M059J (cell line): ENCODE data around the gene ACAD11. TPM values are rescaled to one million over a fixed set of nuclear protein-coding genes. Genes with fewer than 3 reads are reported as not detected.
A peak's percentile ranks its signal among the peaks of the same experiment; 100 is the strongest.
"Not testable (repeated sequence)": the region's sequence is repeated elsewhere in the genome, so short reads cannot be mapped to it uniquely, and the experiment has no call there.

Source experiments
- DNase-seq: peaks from one replicate; pipeline ENCODE4 v3.0.0-alpha.2; 2012; ENCODE audit warnings: low read depth
- total RNA-seq: library from RNA; depleted of rRNA; stranded (reverse); fragments of >200 nt; shearing (Covaris generic); gene quantifications from 2 replicates; pipeline ENCODE4 v1.2.3, GENCODE V29; 2014

The ACAD11 gene
- total RNA-seq, 1 experiment from 2014 or later, result 14.6 TPM

- DNase-seq, result peak; percentile 52
Measured at GRCh38 chr3:132652640-132653270, 6.9 kb downstream of the ACAD11 start.

GRCh38 chr3:132650153-132650552 is 9.5 kb downstream of the ACAD11 start:
- no peak for DNase-seq

GRCh38 chr3:132645058-132645457 is 14.6 kb downstream of the ACAD11 start:
- peak; percentile 6 for DNase-seq

- DNase-seq, result no peak
Measured at GRCh38 chr3:132643366-132643765, 16.2 kb downstream of the ACAD11 start.

GRCh38 chr3:132642539-132642847 is 17.1 kb downstream of the ACAD11 start:
- DNase-seq, result no peak

- peak; percentile 58 for DNase-seq
Measured at GRCh38 chr3:132641837-132642538, 17.6 kb downstream of the ACAD11 start.

GRCh38 chr3:132641427-132641826 is 18.2 kb downstream of the ACAD11 start:
- not testable (repeated sequence) for DNase-seq

- DNase-seq, result no peak
Measured at GRCh38 chr3:132638706-132639105, 20.9 kb downstream of the ACAD11 start.

- DNase-seq, result peak; percentile 57
Measured at GRCh38 chr3:132637590-132637989, 22.0 kb downstream of the ACAD11 start.

- DNase-seq, result no peak
Measured at GRCh38 chr3:132635052-132635451, 24.6 kb downstream of the ACAD11 start.

GRCh38 chr3:132630612-132631011 is 29.0 kb downstream of the ACAD11 start:
- DNase-seq, result no peak

- peak; percentile 80 for DNase-seq
Measured at GRCh38 chr3:132629928-132630327, 29.7 kb downstream of the ACAD11 start.

GRCh38 chr3:132628157-132628556 is 31.5 kb downstream of the ACAD11 start:
- DNase-seq, result no peak

- no peak for DNase-seq
Measured at GRCh38 chr3:132626955-132627354, 32.7 kb downstream of the ACAD11 start.

GRCh38 chr3:132625613-132626012 is 34.0 kb downstream of the ACAD11 start:
- DNase-seq, result no peak

GRCh38 chr3:132624790-132625189 is 34.8 kb downstream of the ACAD11 start:
- no peak for DNase-seq

GRCh38 chr3:132623646-132624045 is 36.0 kb downstream of the ACAD11 start:
- DNase-seq, result no peak

GRCh38 chr3:132622761-132623160 is 36.8 kb downstream of the ACAD11 start:
- no peak for DNase-seq

GRCh38 chr3:132622148-132622547 is 37.5 kb downstream of the ACAD11 start:
- no peak for DNase-seq

- DNase-seq, result no peak
Measured at GRCh38 chr3:132616780-132617179, 42.8 kb downstream of the ACAD11 start.

- peak; percentile 17 for DNase-seq
Measured at GRCh38 chr3:132615881-132616280, 43.7 kb downstream of the ACAD11 start.

- DNase-seq, result not testable (repeated sequence)
Measured at GRCh38 chr3:132615301-132615700, 44.3 kb downstream of the ACAD11 start.

GRCh38 chr3:132606620-132607019 is 53.0 kb downstream of the ACAD11 start:
- DNase-seq, result not testable (repeated sequence)

GRCh38 chr3:132606085-132606484 is 53.5 kb downstream of the ACAD11 start:
- DNase-seq, result no peak
